HCT116 (cell line): ENCODE data around the gene KIF18B.

Experiments used
- POLR2A ChIP-seq: IDR thresholded peaks from 2 replicates; pipeline ENCODE4 v1.7.0; 2011; ENCODE audit warnings: borderline replicate concordance; ENCODE audit not compliant: insufficient read depth, insufficient read length; ENCODE audit errors: extremely low read depth
- RAD21 ChIP-seq: IDR thresholded peaks from 2 replicates; pipeline ENCODE4 v1.6.1; 2012; ENCODE audit warnings: low read depth, mild to moderate bottlenecking
- ZNF274 ChIP-seq: fragments of 200-500 bp; sonication (Bioruptor generic); IDR thresholded peaks from 2 replicates; pipeline ENCODE4 v1.6.1; 2014; ENCODE audit warnings: mild to moderate bottlenecking, low read depth, low read length, inconsistent platforms
- TF ChIP-seq, protein P1 (sequence below), 3 experiments: fragments of 200-600 bp in 1 of 3; sonication (generic) in 1 of 3; IDR thresholded peaks in 2 of 3; conservative IDR thresholded peaks in 1 of 3; 2 replicates each; pipeline ENCODE4 v1.5.1; 2012 to 2017; ENCODE audit warnings: low read depth in 2 of 3, low read length in 2 of 3, antibody characterized with exemption in 1 of 3, borderline replicate concordance in 1 of 3, control low read depth in 1 of 3, mild to moderate bottlenecking in 1 of 3, mixed read lengths in 1 of 3, mixed run types in 1 of 3, moderate library complexity in 1 of 3; ENCODE audit not compliant: insufficient read depth in 1 of 3

DNA sequence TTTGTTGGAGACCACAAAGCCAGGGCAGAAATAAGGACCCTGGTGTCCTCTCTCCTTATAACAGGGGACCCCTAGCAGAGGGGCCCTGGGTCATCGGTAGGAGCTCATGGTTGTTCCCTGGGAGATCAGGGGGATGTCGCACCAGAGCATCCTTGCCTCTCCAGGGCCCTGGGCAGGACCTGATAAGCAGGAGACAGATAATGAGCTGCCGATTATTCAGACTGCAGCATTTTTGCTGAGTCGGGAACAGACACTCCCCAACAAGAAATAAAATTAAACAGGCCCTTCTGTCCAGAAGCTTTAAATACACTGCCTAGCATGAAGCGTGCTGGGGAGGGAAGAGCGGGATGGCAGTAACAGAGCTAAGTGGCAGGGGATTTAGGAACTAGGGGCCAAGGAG is 16.9 kb downstream of the KIF18B start:
- TF ChIP-seq ZNF274 (no peak), POLR2A (no peak), RAD21 (no peak)
- TF ChIP-seq, protein P1, sequence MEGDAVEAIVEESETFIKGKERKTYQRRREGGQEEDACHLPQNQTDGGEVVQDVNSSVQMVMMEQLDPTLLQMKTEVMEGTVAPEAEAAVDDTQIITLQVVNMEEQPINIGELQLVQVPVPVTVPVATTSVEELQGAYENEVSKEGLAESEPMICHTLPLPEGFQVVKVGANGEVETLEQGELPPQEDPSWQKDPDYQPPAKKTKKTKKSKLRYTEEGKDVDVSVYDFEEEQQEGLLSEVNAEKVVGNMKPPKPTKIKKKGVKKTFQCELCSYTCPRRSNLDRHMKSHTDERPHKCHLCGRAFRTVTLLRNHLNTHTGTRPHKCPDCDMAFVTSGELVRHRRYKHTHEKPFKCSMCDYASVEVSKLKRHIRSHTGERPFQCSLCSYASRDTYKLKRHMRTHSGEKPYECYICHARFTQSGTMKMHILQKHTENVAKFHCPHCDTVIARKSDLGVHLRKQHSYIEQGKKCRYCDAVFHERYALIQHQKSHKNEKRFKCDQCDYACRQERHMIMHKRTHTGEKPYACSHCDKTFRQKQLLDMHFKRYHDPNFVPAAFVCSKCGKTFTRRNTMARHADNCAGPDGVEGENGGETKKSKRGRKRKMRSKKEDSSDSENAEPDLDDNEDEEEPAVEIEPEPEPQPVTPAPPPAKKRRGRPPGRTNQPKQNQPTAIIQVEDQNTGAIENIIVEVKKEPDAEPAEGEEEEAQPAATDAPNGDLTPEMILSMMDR (IDR thresholded peaks at IDR 0.05 in 2 of 3, conservative IDR thresholded peaks at IDR 0.05 in 1 of 3; ENCODE audit: borderline replicate concordance in 1 of 3, insufficient read depth in 1 of 3, low read depth in 2 of 3, low read length in 2 of 3) = no peak
